Inflammatory macrophage treated with lipopolysaccharide for 4 hours (primary cell): ENCODE results near the gene PTGR3.

Experiments
- DNase-seq: peaks from one replicate; pipeline ENCODE4 v3.0.0-alpha.2; 2020

PTGR3 gene

GRCh38 chr18:75214332-75214690 lies 5.4 kb upstream of the PTGR3 start:
- DNase-seq, result no peak

DNA sequence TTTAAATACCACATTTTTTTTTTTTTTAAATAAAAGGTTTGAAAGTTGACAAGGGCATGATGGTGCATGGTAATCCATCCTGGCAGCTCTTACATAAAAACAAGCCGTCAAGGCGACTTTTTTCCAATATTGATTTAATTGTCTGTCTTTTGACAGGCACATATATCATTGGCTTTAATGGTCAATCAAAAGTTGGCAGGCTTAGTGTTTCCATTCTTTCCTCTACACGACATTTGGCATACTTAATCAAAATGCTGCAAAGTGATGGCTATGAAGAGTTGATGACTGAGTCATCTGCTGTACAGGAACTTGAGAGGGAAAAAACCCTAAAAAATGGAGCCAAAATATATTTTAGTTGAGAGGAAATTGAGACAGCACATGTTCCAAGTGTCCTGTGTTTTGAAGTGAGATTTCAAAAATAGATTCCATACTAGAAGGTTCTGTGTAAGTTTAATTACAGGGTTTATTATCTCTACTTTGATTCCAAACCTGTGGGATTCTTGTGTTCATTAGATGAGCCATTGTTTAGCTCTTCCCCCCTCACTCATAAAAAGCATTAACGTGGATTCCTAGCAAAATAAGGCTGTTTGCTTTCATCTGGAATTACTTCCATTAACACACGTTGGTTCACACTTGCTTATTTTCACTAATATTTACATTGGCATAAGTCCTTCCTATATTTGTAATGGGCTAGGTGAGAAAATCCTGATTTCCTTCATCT lies 4.8 kb upstream of the PTGR3 start:
- DNase-seq, result no peak

DNA sequence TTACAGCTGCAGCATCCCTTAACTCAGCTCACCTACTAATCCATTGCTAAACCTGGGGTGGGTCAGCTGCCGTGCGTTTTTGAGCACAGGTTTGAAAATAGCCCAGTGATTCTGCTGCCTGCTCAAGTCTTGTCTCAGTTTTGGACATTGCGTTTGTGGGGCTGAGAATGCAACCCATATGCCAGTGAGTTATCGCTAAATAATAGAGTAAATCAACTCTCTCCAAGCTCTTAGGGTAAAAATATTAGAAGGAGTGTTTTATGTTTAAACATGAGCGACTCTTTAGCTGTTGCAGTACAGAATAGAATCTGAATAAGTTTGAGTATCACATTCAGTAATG lies 3.8 kb upstream of the PTGR3 start:
- DNase-seq, result no peak

DNA sequence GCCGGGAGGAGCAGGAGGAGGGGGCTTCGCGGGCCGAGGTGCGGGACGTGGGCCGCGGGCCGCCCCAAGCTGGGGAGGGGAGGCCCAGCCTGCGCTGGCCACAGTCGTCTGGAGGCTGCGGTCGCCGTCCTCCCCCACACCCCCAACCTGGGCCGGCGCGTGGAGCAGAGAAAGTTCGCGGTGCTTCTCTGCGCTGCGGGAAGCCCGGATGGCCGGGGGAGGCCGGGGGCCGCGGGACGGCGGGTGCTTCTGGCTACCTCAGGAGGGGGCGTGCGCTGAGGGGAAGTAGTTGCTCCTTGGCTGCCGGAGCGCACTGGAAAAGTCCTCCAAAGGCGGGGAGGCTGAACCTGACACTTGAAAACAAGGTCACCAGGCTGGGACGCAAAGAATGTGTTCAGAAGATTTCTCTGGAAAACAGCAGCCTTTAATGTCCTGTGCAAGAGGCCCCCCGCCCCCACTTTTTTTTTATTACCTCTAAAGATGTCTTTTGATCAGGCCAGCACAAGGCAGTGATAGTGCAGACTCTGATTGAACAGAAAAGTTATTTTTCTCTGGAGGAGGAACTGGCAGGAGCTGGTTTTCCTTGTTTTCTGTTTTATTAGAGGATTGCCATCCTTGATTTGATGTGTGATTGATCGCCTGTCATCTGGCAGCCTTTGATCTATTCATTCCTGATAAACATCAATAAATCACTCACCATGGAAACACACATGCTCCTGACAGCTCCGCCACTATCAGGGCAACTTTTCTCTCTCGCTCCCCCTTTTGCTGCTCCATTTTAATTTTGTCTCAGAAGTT lies 3.2 kb upstream of the PTGR3 start:
- peak; percentile 37 for DNase-seq

- no peak for DNase-seq
Observed at GRCh38 chr18:75211626-75211952, 2.6 kb upstream of the PTGR3 start.

GRCh38 chr18:75211002-75211621 lies 2.2 kb upstream of the PTGR3 start:
- no peak for DNase-seq

DNA sequence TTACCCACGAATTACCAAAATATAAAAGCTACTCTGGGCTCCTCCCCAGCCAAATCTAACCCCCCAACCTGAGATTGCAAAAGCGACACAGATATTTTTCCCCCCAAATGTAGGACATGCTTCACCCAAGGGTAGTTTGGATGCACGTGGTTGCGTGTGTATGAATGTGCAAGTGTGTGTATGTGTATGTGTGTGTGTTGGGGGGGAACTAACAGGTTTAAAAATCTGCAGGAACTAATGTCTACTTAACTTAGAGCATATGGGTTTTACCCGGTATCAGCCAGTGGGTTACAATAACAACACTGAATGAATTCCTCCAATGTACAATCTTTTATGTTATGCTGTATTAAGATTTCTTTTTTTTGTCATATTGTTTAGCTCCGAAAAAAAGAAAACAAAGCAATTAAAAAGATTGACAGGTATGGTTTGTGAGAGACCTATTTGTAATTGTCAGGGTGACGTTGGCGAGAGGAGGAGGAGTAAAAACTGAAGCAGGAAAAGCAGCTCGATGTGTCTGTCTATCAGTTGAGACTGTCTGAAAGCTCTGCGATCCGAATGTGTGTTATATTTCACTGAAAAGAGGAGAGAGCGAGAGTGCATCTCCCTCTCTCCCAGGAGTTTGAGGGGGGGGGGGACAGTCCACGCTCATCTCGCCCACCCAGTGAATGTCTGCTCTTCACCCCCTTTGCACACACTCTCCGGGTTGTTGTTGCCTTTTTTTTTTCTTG lies 1.5 kb upstream of the PTGR3 start, which contains the start of gene TSHZ1:
TSHZ1 (plus strand) TSS at position 524 of the 728 bp plus-strand sequence. CDS start 1,080 bp downstream, outside the sequence.
- DNase-seq, result peak; percentile 76

DNA sequence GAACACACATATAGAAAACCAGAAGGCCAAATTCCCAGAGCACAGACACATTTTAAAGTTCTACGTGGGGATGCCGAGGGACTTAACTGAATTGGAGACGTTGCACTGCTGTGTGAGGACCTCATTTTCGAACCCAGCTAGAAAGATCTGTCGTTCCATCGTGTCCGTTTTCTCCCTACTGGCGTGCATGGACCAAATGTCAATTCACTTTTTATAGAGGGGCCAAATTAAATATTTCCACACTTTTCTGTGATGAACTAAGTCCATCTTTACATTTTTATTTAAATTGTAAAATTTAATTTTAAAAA lies 966 bp upstream of the PTGR3 start:
- DNase-seq, result no peak

- peak; percentile 43 for DNase-seq
Observed at GRCh38 chr18:75208836-75209128, 157 bp downstream of the PTGR3 start.

DNA sequence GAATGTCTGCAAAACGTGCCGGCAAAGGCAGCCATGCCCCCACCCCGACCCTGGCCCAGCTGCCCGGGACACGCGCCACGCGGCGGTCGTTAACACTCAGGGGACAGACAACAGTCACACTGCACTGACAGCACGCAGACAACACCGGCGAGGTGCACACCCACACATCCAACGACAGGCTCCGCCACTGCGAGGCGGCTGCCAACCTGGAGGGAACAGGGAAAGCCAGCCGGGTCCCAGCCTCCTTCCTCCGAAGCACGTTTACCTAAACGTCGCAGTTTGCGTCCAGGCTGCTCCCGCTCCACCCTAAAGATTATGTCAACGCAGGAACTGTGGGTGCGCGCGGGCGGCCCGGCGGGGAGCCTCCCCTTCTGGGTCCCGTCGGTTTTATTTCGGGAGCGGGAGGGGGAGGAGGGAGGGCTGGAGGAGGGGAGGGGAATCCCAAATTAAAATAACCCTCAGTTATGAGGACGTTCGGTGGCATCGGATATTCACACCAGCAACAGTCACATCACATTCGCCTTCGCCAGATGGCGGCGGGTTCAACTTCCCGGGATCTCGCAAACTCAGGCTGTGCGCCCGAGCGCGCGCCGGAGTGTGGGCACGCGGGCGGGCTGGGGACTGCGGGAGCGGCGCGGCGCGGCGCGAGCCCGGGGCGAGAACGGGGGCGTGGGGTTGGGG lies 644 bp downstream of the PTGR3 start:
- DNase-seq, result peak; percentile 54

DNA sequence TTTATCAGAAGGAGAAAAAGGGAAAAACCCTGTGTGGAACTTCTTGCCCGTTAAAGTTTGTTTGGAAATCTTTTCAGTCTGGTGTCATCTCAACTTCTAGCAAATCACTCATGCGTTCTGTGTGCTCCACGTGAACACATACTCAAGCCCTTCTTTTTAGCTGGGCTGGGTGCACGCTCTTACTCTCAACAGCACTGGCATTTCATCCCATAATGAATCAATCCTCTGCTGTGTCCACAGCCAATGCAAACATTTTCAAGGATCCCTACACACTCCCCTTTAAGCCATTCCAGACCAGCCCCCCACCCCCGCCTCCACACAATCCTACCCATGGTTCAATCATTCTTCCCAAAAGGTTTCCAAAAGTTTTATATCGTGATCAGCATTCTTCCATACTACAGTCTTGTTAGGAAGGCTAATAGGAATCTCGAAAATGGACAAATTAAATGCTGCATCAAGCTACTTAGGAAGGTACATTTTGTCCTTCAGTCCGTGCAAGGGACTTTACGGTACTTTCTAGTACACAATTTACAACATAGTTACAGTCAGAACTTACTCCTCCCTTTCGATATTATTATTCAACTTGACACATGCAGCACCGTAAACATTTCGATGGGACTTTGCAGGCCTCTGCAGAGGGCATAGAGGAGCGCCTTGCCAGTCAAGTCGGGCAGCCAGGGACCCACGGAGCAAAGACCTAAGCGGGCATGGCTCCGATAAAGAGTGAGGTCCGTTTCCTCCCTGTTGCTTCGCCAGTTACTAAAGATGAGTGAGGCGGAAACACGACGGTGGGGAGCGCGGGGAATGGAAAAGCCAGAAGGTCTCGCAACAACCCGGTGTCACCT lies 1.4 kb downstream of the PTGR3 start:
- DNase-seq, result no peak

GRCh38 chr18:75206452-75207309 lies 2.3 kb downstream of the PTGR3 start:
- DNase-seq, result no peak

DNA sequence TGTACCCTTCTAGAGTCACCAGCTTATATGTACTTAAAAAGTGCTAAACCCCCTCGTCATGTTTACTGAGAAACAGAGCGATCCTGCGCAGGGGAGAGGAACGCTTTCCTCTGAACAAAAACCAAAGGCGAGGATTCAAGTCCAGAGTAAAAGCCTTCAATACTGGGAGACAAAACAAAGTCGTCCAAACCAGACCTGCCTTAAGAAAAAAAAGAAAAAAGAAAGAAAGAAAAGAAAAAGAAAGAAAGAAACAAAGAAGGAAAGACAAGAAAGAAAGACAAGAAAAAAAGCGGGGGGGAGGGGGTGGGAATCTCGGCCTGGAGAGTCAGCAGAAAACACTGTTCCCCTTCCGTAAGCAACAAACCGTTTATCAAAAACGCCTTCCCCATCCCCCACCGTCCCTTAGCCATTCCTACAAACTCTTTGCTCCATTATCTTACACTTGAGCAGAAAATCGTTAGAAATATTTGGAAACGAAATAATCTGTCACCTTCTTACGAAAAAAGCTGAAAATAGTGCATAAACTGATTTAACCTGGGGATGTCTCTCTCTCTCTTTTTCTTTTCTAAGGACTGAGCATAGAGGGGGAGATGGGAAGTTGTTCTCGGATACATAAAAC lies 3.3 kb downstream of the PTGR3 start:
- DNase-seq, result no peak

DNA sequence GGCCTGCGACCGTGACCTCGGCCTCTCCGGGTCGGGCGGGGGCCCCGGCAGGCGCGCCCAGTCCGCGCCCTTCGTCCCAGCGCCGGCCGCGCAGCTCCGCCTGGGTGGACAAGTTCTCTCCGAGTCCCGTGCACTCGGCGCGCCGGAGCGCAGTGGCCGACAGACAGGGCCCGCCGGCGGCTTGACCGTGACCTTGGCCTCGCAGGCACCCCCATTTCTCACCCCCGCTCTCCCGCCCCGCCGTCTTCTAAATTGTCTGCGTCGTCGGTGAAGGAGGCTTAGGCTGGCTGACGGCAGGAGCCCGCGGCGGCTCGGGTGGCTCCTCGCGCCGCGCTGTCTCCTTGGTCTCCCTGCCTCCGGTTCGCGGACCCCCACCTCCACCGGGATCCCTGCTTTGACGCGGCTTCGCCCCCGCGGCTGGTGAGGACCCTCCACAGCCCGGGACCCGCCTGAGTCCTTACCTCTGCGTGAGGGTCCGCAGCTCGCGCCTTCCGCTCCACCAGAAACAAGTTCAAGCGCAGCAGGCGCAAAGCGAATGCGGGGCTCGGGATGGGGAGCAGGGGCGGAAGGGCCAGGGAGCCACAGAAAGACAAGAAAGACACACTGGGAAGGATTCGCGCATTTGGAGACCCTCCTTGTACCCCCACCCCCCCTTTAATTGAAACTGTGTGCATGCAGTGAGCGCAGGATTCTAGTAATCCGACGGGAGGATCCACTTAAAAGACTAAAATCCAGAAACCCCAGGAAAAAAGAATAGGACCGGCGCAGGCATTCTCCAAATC lies 4.0 kb downstream of the PTGR3 start:
- no peak for DNase-seq

GRCh38 chr18:75204269-75204731 lies 4.6 kb downstream of the PTGR3 start:
- no peak for DNase-seq

GRCh38 chr18:75203416-75204268 lies 5.3 kb downstream of the PTGR3 start:
- DNase-seq, result no peak

DNA sequence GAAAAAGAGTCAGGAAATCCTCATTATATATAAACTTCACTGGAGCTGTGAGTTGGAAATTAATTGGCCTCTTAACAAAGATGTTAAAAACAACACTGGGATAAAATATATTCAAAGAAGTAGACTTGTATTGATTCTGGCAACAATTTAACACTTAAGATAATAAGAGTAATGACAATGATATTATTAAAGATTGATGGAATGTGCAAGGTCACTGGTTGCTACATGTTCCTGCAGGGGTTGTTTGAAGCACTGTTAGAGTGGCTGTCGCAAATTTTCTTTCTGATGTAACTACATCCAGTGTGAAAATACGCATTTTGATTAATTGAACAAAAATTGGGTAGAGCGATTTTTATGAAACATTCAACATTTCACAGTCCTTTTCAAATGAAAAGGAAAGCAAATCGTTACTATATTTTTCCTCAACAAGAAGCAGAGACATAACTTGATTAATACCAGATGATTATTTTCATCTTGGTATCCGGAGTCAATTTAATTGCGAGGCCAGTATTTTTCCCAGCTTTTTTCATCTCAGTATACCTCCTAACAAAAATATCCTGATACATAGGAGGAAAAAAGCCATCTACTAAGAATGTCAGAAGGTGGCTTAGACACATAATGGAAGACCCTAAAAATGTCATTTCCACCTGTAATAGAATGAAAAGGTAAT lies 6.1 kb downstream of the PTGR3 start:
- no peak for DNase-seq
